IMR-90 (cell line): ENCODE data around the gene CLIC2. TPM values are rescaled to one million over a fixed set of nuclear protein-coding genes. Genes with fewer than 3 reads are reported as not detected.

Source experiments
- ATAC-seq: fragments of 200-7000 bp; cut with Tn5 transposase; 2 replicates; pipeline ENCODE4 v1.9.1; 2020; ENCODE audit warnings: low read depth, mild to moderate bottlenecking, moderate library complexity
- BruUV-seq: library from RNA; stranded (reverse); fragments of 400-500 nt; replicated peaks from 2 replicates; lab custom pipeline; 2021; lab: Mats Ljungman, UMichigan
- CTCF ChIA-PET: fragments of 300-600 bp; formaldehyde crosslinking; extraction: SDS; loops from one replicate; lab custom pipeline; 2021; ENCODE audit warnings: antibody characterized with exemption; lab: Yijun Ruan, JAX
- POLR2A ChIA-PET: fragments of 300-600 bp; sonication (Branson Sonifier 250); formaldehyde crosslinking; loops from one replicate; lab custom pipeline; 2022; ENCODE audit warnings: antibody characterized with exemption; ENCODE audit not compliant: unreplicated experiment; lab: Charles Lee
- DNase-seq: peaks from one replicate; pipeline ENCODE4 v3.0.0; 2013
- H2AFZ ChIP-seq: replicated peaks from 2 replicates; pipeline ENCODE3; 2013; ENCODE audit warnings: low read length, mild to moderate bottlenecking; ENCODE audit not compliant: poor library complexity
- H2AK5ac ChIP-seq: 2 replicates; pipeline ENCODE4 v1.6.1; 2013; ENCODE audit warnings: low read depth, low read length, inconsistent platforms
- H2AK9ac ChIP-seq: replicated peaks from 2 replicates; pipeline ENCODE3; 2013; ENCODE audit warnings: mild to moderate bottlenecking, low read depth, low read length, moderate library complexity; ENCODE audit not compliant: poor library complexity
- H2BK120ac ChIP-seq: 2 replicates; pipeline ENCODE4 v1.6.1; 2013; ENCODE audit warnings: low read depth, low read length, inconsistent platforms
- H2BK15ac ChIP-seq: 3 replicates; pipeline ENCODE4 v1.6.1; 2013; ENCODE audit warnings: low read depth, low read length, inconsistent platforms
- H2BK20ac ChIP-seq: 2 replicates; pipeline ENCODE4 v1.6.1; 2013; ENCODE audit warnings: low read depth, mild to moderate bottlenecking, inconsistent platforms, low read length, moderate library complexity
- H2BK5ac ChIP-seq: 2 replicates; pipeline ENCODE4 v1.6.1; 2013; ENCODE audit warnings: mild to moderate bottlenecking, low read depth, low read length, inconsistent platforms; ENCODE audit not compliant: poor library complexity, severe bottlenecking
- H3K14ac ChIP-seq: replicated peaks from 2 replicates; pipeline ENCODE4 v1.6.1; 2013; ENCODE audit warnings: low read depth, low read length, inconsistent platforms
- H3K18ac ChIP-seq: 2 replicates; pipeline ENCODE4 v1.6.1; 2013; ENCODE audit warnings: low read depth, low read length, control low read depth
- H3K23ac ChIP-seq: 2 replicates; pipeline ENCODE4 v1.6.1; 2013; ENCODE audit warnings: low read depth, low read length, inconsistent platforms
- H3K27ac ChIP-seq: 2 replicates; pipeline ENCODE4 v1.5.1; 2013; ENCODE audit warnings: mild to moderate bottlenecking, control low read depth, low read length; ENCODE audit not compliant: insufficient read depth
- H3K27me3 ChIP-seq: 2 replicates; pipeline ENCODE4 v1.6.1; 2013; ENCODE audit warnings: low read length; ENCODE audit not compliant: control insufficient read depth, insufficient read depth
- H3K36me3 ChIP-seq: 2 replicates; pipeline ENCODE4 v1.6.1; 2013; ENCODE audit warnings: low read length, mixed read lengths; ENCODE audit not compliant: control insufficient read depth, insufficient read depth
- H3K4ac ChIP-seq: 2 replicates; pipeline ENCODE4 v1.6.1; 2013; ENCODE audit warnings: low read depth, low read length, inconsistent platforms
- H3K4me1 ChIP-seq: 2 replicates; pipeline ENCODE4 v1.6.1; 2013; ENCODE audit warnings: low read length, mixed read lengths; ENCODE audit not compliant: control insufficient read depth, insufficient read depth
- H3K4me2 ChIP-seq: 2 replicates; pipeline ENCODE4 v1.6.1; 2013; ENCODE audit warnings: low read depth, mild to moderate bottlenecking, control low read depth, low read length, moderate library complexity
- H3K4me3 ChIP-seq: 2 replicates; pipeline ENCODE4 v1.5.1; 2013; ENCODE audit warnings: low read depth, mild to moderate bottlenecking, control low read depth, low read length, moderate library complexity; ENCODE audit not compliant: insufficient read depth
- H3K56ac ChIP-seq: 2 replicates; pipeline ENCODE4 v1.6.1; 2013; ENCODE audit warnings: low read length, inconsistent platforms; ENCODE audit not compliant: insufficient read depth; ENCODE audit errors: extremely low read depth
- H3K79me1 ChIP-seq, 2 experiments: 2 replicates each; pipeline ENCODE4 v1.6.1; 2013; ENCODE audit warnings: low read length in 2 of 2, inconsistent platforms in 1 of 2, low read depth in 1 of 2
- H3K9ac ChIP-seq: 2 replicates; pipeline ENCODE4 v1.6.1; 2013; ENCODE audit warnings: low read depth, low read length, control low read depth
- H3K9me1 ChIP-seq: 2 replicates; pipeline ENCODE4 v1.6.1; 2013; ENCODE audit warnings: low read length, inconsistent platforms; ENCODE audit not compliant: insufficient read depth
- H3K9me3 ChIP-seq: 2 replicates; pipeline ENCODE4 v1.6.1; 2013; ENCODE audit warnings: low read length; ENCODE audit not compliant: control insufficient read depth, insufficient read depth
- H4K20me1 ChIP-seq: 2 replicates; pipeline ENCODE4 v1.6.1; 2013; ENCODE audit warnings: low read length, inconsistent platforms; ENCODE audit not compliant: insufficient read depth
- H4K5ac ChIP-seq: 2 replicates; pipeline ENCODE4 v1.6.1; 2013; ENCODE audit warnings: mild to moderate bottlenecking, low read depth, low read length, control low read depth
- H4K8ac ChIP-seq, 2 experiments: 2 replicates each; pipeline ENCODE4 v1.6.1; 2013; ENCODE audit warnings: low read depth in 2 of 2, low read length in 2 of 2, control low read depth in 1 of 2, inconsistent platforms in 1 of 2
- H4K91ac ChIP-seq: 2 replicates; pipeline ENCODE4 v1.6.1; 2013; ENCODE audit warnings: low read depth, low read length, inconsistent platforms; ENCODE audit not compliant: insufficient read depth
- BHLHE40 ChIP-seq: fragments of 150-350 bp; IDR thresholded peaks from 2 replicates; pipeline ENCODE4 v1.6.1; 2016; ENCODE audit warnings: mild to moderate bottlenecking, low read depth, low read length
- MAFK ChIP-seq: IDR thresholded peaks from 2 replicates; pipeline ENCODE4 v1.6.1; 2012; ENCODE audit warnings: low read depth, low read length, improper control_type of control experiment
- RFX5 ChIP-seq: IDR thresholded peaks from 2 replicates; pipeline ENCODE4 v1.8.0; 2012; ENCODE audit warnings: low read depth, mild to moderate bottlenecking, low read length, moderate library complexity
- dilution Hi-C: fragments of 300-500 bp; cut with HindIII; formaldehyde crosslinking; loops from one replicate; pipeline ENCODE4 v1.14.3; 2018; ENCODE audit warnings: low sequenced_read_pairs; ENCODE audit not compliant: unreplicated experiment
- in situ Hi-C: fragments of 300-500 bp; cut with MboI; formaldehyde crosslinking; loops from 3 replicates; pipeline ENCODE4 v1.14.3; 2019; ENCODE audit warnings: low sequenced_read_pairs, inconsistent platforms, mixed read lengths
- intact Hi-C: fragments of 100-400 bp; cut with micrococcal nuclease; formaldehyde crosslinking; loops from 2 replicates; pipeline ENCODE4 v1.10.0; 2022
- polyA plus RNA-seq, 3 experiments: library from polyadenylated mRNA; depleted of rRNA; stranded (reverse); fragments of >200 nt; gene quantifications; 2 replicates each; pipeline ENCODE4 v1.2.3, GENCODE V29; 2012; ENCODE audit warnings: low replicate concordance in 1 of 3
- total RNA-seq: library from RNA; depleted of rRNA; stranded (reverse); fragments of >200 nt; gene quantifications from 2 replicates; pipeline ENCODE4 v1.2.3, GENCODE V29; 2012
- TF ChIP-seq, protein P1 (sequence below): fragments of 150-350 bp; IDR thresholded peaks from 2 replicates; pipeline ENCODE4 v1.6.1; 2016; ENCODE audit warnings: low read depth, mild to moderate bottlenecking, low read length, moderate library complexity, borderline replicate concordance

Gene CLIC2
- total and polyA plus RNA-seq, 2 of the 4 experiments (the other 2 are of a cell fraction), result 0.07 to 0.18 TPM

DNA sequence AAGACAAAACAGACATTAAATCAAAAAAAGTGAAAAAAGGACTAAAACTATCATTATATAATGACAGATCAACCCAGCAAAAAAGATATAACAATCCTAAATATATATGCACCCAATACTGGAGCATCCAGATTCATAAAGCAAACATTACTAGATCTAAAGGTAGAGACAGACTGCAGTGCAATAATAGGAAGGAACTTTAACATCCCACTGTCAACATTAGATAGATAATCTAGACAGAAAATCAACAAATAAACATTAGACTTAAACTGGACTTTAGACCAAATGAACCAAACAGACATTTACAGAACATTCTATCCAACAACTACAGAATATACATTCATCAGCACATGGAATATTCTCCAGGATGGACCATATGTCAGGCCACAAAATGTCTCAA lies 40.6 kb downstream of the CLIC2 start:
- CTCF ChIA-PET, result no interaction called here
- Histone ChIP-seq H2AFZ (no peak overlapping the region), H3K4me2 (no peak overlapping the region), H3K23ac (no peak overlapping the region), H3K56ac (no peak overlapping the region), H2AK9ac (no peak overlapping the region), H3K27me3 (no peaks in the 10 kb centered on the region), H3K18ac (no peak overlapping the region), H3K14ac (no peak overlapping the region), H3K4me1 (no peaks in the 10 kb centered on the region), H3K9me1 (no peaks in the 10 kb centered on the region), H4K20me1 (no peaks in the 10 kb centered on the region), H2BK5ac (no peak overlapping the region), H4K8ac (no peak overlapping the region), H3K4me3 (no peak overlapping the region), H2BK120ac (no peak overlapping the region), H3K9ac (no peak overlapping the region), H2BK15ac (no peak overlapping the region), H4K5ac (no peak overlapping the region), H2BK20ac (no peak overlapping the region), H3K79me1 (no peaks in the 10 kb centered on the region), H3K36me3 (no peaks in the 10 kb centered on the region), H2AK5ac (no peak overlapping the region), H4K91ac (no peak overlapping the region), H3K9me3 (no peaks in the 10 kb centered on the region; the same call in 1 of the 2 replicates), H3K27ac (no peak overlapping the region), H3K4ac (no peak overlapping the region)
- TF ChIP-seq, protein P1, sequence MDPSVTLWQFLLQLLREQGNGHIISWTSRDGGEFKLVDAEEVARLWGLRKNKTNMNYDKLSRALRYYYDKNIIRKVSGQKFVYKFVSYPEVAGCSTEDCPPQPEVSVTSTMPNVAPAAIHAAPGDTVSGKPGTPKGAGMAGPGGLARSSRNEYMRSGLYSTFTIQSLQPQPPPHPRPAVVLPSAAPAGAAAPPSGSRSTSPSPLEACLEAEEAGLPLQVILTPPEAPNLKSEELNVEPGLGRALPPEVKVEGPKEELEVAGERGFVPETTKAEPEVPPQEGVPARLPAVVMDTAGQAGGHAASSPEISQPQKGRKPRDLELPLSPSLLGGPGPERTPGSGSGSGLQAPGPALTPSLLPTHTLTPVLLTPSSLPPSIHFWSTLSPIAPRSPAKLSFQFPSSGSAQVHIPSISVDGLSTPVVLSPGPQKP, result no peak
- TF ChIP-seq RFX5, result no peak
- TF ChIP-seq BHLHE40, result no peak
- no peak for TF ChIP-seq MAFK
- ATAC-seq (no peak), DNase-seq (no peak)
- intact Hi-C loops (no loop called here), in situ Hi-C loops (no loop called here), dilution Hi-C loops (no loop called here)
- POLR2A ChIA-PET, result no interaction called here
- BruUV-seq, result no TSS peak
